Measurements from ENCODE around the gene TINAGL1.

The TINAGL1 gene

GRCh38 chr1:31627301-31627929 is 51.1 kb downstream of the TINAGL1 start:
- Histone ChIP-seq H3K36me3 (peaks cover 5% of the 10 kb centered on the region), H3K9me3 (no peaks in the 10 kb centered on the region), H3K27me3 (no peaks in the 10 kb centered on the region), H3K4me3 (ENCODE audit: low read depth, low read length) (no peak overlapping the region), H3K4me1 (peaks cover 31% of the 10 kb centered on the region)
- peak; percentile 68 for DNase-seq
- TF ChIP-seq CTCF (IDR thresholded peaks at IDR 0.05; ENCODE audit: low read depth, low read length), result no peak

GRCh38 chr1:31627930-31628559 is 51.7 kb downstream of the TINAGL1 start:
- TF ChIP-seq CTCF (IDR thresholded peaks at IDR 0.05; ENCODE audit: low read depth, low read length), result no peak
- no peak overlapping the region for H3K4me3 ChIP-seq (ENCODE audit: low read depth, low read length)
- peak; percentile 79 for DNase-seq
- H3K36me3 ChIP-seq, result peaks cover 8% of the 10 kb centered on the region
- H3K27me3 ChIP-seq, result no peaks in the 10 kb centered on the region
- peaks cover 31% of the 10 kb centered on the region for H3K4me1 ChIP-seq
- no peaks in the 10 kb centered on the region for H3K9me3 ChIP-seq

GRCh38 chr1:31628931-31629556 is 52.7 kb downstream of the TINAGL1 start:
- H3K27me3 ChIP-seq, result no peaks in the 10 kb centered on the region
- H3K4me1 ChIP-seq, result peaks cover 31% of the 10 kb centered on the region

GRCh38 chr1:31632649-31633048 is 56.3 kb downstream of the TINAGL1 start:
- no peak for TF ChIP-seq CTCF (IDR thresholded peaks at IDR 0.05; ENCODE audit: low read depth, low read length)
- Histone ChIP-seq H3K9me3 (no peaks in the 10 kb centered on the region), H3K4me1 (peaks cover 29% of the 10 kb centered on the region), H3K27me3 (no peaks in the 10 kb centered on the region), H3K4me3 (ENCODE audit: low read depth, low read length) (no peak overlapping the region), H3K36me3 (peaks cover 10% of the 10 kb centered on the region)
- no peak for DNase-seq

More at GRCh38 chr1:31628931-31629556, 52.7 kb downstream of the TINAGL1 start:
- no peaks in the 10 kb centered on the region for H3K9me3 ChIP-seq
- peak; percentile 39 for DNase-seq
- H3K36me3 ChIP-seq, result peaks cover 10% of the 10 kb centered on the region
- no peak for TF ChIP-seq CTCF (IDR thresholded peaks at IDR 0.05; ENCODE audit: low read depth, low read length)
- no peak overlapping the region for H3K4me3 ChIP-seq (ENCODE audit: low read depth, low read length)

GRCh38 chr1:31633117-31633516 is 56.8 kb downstream of the TINAGL1 start:
- Histone ChIP-seq H3K4me1 (peaks cover 28% of the 10 kb centered on the region), H3K9me3 (no peaks in the 10 kb centered on the region), H3K4me3 (ENCODE audit: low read depth, low read length) (no peak overlapping the region), H3K36me3 (peaks cover 10% of the 10 kb centered on the region), H3K27me3 (no peaks in the 10 kb centered on the region)
- TF ChIP-seq CTCF (IDR thresholded peaks at IDR 0.05; ENCODE audit: low read depth, low read length), result peak; percentile 44
- no peak for DNase-seq
